Testis (tissue), 3 donors: ENCODE data around the gene OR5H14. TPM values are rescaled to one million over a fixed set of nuclear protein-coding genes. Genes with fewer than 3 reads are reported as not detected.
"Not testable (repeated sequence)": the region's sequence is repeated elsewhere in the genome, so short reads cannot be mapped to it uniquely, and the experiment has no call there.

Source experiments
- DNase-seq: peaks from one replicate; pipeline ENCODE4 v3.0.0-alpha.2; 2019
- H3K27ac ChIP-seq, 2 donors: fragments of 200-600 bp; sonication (generic); one replicate each; pipeline ENCODE4 v1.5.1; 2019
- H3K27me3 ChIP-seq: fragments of 200-600 bp; sonication (generic); one replicate; pipeline ENCODE4 v1.5.1; 2019
- H3K36me3 ChIP-seq: fragments of 200-600 bp; sonication (generic); one replicate; pipeline ENCODE4 v1.5.1; 2017; ENCODE audit warnings: low read depth; ENCODE audit errors: missing control alignments
- H3K4me1 ChIP-seq: fragments of 200-600 bp; sonication (generic); one replicate; pipeline ENCODE4 v1.5.1; 2019
- H3K4me3 ChIP-seq, 2 donors: fragments of 200-600 bp; sonication (generic); one replicate each; pipeline ENCODE4 v1.5.1; 2017 to 2019
- H3K9me3 ChIP-seq: fragments of 200-600 bp; sonication (generic); one replicate; pipeline ENCODE4 v1.5.1; 2017
- POLR2A ChIP-seq: fragments of 450-650 bp; IDR thresholded peaks from one replicate; pipeline ENCODE4 v1.6.1; 2017; ENCODE audit warnings: antibody characterized with exemption, mild to moderate bottlenecking, moderate library complexity
- WGBS, 2 donors: methylation state at CpG; one replicate each; pipeline ENCODE4 v1.1.5; 2018; 5-methylcytosine and 5-hydroxymethylcytosine counted together
- intact Hi-C: fragments of 100-400 bp; cut with DNase I; formaldehyde crosslinking; loops from one replicate; pipeline ENCODE4 v1.15.1; 2023; ENCODE audit warnings: low total_unique reads
- polyA plus RNA-seq: library from polyadenylated mRNA; stranded (reverse); fragments of 350-450 nt; fragmentation: Illumina TruSeq; extraction: RNeasy Lipid Tissue Mini Kit (QIAGEN cat#74804); gene quantifications from one replicate; pipeline ENCODE4 v1.2.3, GENCODE V29; 2014; ENCODE audit warnings: low read depth, low replicate concordance; ENCODE audit not compliant: insufficient read depth
- total RNA-seq, 2 donors: library from RNA; depleted of rRNA; stranded (reverse); fragments of >200 nt; gene quantifications; one replicate each; pipeline ENCODE4 v1.2.3, GENCODE V29; 2016
- TF ChIP-seq, protein P1 (sequence below), 3 experiments: fragments of 450-650 bp in 2 of 3; fragments of 200-600 bp in 1 of 3; sonication (generic) in 1 of 3; IDR thresholded peaks; one replicate each; pipeline ENCODE4 v1.5.1; 2016 to 2019; ENCODE audit warnings: antibody characterized with exemption in 3 of 3, mild to moderate bottlenecking in 2 of 3, moderate library complexity in 1 of 3

Gene OR5H14
- total and polyA plus RNA-seq, 3 donors from 2014 or later: 0.06 to 0.41 (median 0.16) TPM

DNA sequence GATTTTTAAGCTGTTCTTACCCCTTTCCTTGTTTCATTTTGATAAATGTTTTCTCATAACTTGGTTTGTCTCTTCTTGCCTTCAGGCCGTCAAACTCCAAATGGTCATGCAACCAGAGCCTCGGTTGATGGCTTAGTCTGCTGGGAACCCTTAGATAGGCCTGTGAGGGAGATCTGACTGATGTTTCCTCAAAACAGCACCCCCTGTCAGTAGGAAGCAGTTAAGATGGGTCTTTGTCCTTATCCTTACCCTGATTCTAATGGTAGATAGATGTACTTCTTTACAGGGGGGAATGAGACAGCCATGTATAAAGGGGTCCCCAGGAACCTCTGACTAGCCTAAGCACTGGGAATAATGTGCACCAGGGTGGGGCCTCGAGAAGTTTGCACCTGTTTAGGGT is 33.0 kb upstream of the OR5H14 start:
- no peak overlapping the region for H3K27ac ChIP-seq
- H3K4me1 ChIP-seq: no peaks in the 10 kb centered on the region
- no peak for TF ChIP-seq POLR2A
- intact Hi-C loops: no loop called here
- no peak for DNase-seq
- WGBS, 2 donors: 76 to 79% methylated on average over 3 of the region's 3 CpGs
- H3K4me3 ChIP-seq: no peak overlapping the region
- H3K9me3 ChIP-seq: no peaks in the 10 kb centered on the region
- H3K36me3 ChIP-seq: no peaks in the 10 kb centered on the region
- no peaks in the 10 kb centered on the region for H3K27me3 ChIP-seq

DNA sequence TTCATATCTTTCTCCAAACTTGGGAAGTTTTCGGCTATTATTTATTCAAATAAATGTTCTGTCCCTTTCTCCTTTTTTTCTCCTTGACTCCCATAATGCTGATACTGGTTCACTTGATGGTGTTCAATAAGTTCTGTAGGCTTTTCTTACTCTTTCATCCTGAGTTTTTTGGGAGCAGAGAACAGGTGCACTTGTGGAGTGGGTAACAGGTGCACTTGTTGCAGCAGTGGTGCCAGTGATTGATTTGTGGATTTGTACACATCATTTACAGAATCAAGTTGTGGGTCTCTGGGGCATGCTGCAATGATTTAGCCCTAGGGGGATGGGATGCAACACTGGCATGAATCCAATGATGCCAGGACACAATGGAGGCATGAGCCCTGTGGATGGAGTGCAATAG is 31.6 kb upstream of the OR5H14 start:
- TF ChIP-seq, protein P1, sequence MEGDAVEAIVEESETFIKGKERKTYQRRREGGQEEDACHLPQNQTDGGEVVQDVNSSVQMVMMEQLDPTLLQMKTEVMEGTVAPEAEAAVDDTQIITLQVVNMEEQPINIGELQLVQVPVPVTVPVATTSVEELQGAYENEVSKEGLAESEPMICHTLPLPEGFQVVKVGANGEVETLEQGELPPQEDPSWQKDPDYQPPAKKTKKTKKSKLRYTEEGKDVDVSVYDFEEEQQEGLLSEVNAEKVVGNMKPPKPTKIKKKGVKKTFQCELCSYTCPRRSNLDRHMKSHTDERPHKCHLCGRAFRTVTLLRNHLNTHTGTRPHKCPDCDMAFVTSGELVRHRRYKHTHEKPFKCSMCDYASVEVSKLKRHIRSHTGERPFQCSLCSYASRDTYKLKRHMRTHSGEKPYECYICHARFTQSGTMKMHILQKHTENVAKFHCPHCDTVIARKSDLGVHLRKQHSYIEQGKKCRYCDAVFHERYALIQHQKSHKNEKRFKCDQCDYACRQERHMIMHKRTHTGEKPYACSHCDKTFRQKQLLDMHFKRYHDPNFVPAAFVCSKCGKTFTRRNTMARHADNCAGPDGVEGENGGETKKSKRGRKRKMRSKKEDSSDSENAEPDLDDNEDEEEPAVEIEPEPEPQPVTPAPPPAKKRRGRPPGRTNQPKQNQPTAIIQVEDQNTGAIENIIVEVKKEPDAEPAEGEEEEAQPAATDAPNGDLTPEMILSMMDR (IDR thresholded peaks at IDR 0.05): no peak
- no peak for TF ChIP-seq POLR2A
- Histone ChIP-seq H3K4me3 (no peak overlapping the region), H3K36me3 (no peaks in the 10 kb centered on the region), H3K4me1 (no peaks in the 10 kb centered on the region), H3K9me3 (no peaks in the 10 kb centered on the region), H3K27ac (no peak overlapping the region), H3K27me3 (no peaks in the 10 kb centered on the region)
- no peak for DNase-seq
- intact Hi-C loops: no loop called here
- 76 to 98% methylated on average over 1 of the region's 1 CpG for WGBS, 2 donors

DNA sequence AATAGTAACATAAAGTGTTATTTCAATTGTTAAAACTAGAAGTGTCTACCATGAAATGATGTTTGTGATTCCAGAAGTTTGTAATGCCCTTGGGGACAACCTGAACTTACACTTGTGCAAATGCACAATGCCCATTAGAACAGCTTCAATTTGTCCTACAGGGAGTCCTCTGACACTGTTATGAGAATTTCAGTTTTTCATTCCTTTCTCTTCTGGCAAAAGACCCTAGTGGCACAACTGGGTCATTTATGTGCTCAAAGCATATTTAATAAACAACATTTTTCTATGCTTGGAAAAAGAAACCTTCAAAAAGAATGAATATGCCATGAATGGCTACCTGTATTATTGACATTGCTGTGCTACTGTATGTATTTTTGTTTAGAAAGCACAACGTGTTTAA is 16.9 kb upstream of the OR5H14 start, which contains the start of gene OR5H1:
TSS of gene OR5H1 (plus strand) at position 301 of the 400 bp plus-strand sequence. CDS start 1,977 bp downstream, outside the sequence.
- 81 to 86% methylated on average over 1 of the region's 1 CpG for WGBS, 2 donors
- no peak for DNase-seq
- intact Hi-C loops: no loop called here

DNA sequence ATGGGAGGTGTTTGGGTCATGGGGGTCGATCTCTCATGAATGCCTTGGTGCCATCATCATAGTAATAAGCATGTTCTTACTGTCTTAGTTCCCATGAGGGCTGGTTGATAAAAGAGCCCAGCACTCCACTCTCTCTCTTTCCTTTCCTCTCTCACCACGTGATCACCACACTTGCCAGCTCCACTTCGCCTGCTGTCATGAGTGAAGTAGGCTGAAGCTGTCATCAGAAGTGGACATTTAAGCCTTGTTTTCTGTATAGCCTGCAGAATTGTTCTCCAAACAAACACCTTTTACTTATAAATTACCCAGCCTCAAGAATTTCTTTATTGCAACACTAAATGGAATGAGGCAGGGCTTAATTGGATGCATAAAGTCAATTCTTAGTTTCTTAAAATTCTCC is 10.6 kb upstream of the OR5H14 start:
- no peaks in the 10 kb centered on the region for H3K36me3 ChIP-seq
- H3K27me3 ChIP-seq: no peaks in the 10 kb centered on the region
- H3K9me3 ChIP-seq: no peaks in the 10 kb centered on the region
- no peaks in the 10 kb centered on the region for H3K4me1 ChIP-seq
- 61 to 74% methylated on average over 3 of the region's 3 CpGs for WGBS, 2 donors
- no peak overlapping the region for H3K4me3 ChIP-seq
- no peak for DNase-seq
- TF ChIP-seq, protein P1 (IDR thresholded peaks at IDR 0.05): no peak
- TF ChIP-seq POLR2A: no peak
- no peak overlapping the region for H3K27ac ChIP-seq
- intact Hi-C loops: no loop called here

More for the DNA sequence above, 16.9 kb upstream of the OR5H14 start, which contains the start of gene OR5H1:
- Histone ChIP-seq H3K9me3 (no peaks in the 10 kb centered on the region), H3K4me3 (no peak within 1 kb of the TSS), H3K36me3 (no peaks in the 10 kb centered on the region), H3K4me1 (no peaks in the 10 kb centered on the region), H3K27ac (no peak within 1 kb of the TSS), H3K27me3 (no peaks in the 10 kb centered on the region)
- TF ChIP-seq POLR2A: no peak
- TF ChIP-seq, protein P1 (IDR thresholded peaks at IDR 0.05): no peak

DNA sequence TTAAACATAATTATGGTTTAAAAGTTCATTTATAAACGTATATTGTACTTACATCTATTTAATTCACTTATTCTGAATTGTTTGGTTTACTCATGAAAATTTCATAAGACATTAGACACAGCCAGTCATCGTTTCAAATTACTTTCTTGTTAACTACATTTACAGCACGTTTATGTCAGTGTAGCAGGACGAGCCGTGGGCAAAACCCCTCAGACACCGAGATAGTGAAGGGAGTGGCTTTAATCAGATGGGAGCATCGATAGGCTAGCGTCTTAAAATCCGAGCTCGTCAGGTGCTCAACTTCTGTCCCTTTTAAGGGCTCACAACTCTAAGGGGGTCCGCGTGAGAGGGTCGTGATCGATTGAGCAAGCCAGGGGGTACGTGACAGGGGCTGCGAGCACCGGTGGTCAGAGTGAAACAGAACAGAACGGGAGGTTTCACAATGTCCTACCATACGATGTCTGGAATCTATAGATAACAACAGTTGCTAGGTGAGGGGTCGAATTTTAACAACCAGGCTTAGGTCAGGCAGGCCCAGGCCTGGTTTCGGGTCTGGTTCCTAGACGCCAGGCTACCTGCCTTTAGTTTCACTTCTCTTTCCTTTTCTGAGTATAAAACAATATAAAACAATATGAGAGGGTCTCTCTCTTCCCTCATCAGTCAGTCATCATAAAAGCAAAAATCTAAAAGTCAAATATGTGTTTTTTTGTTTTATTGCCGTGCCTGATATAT is 9.3 kb upstream of the OR5H14 start:
- not testable (repeated sequence) for DNase-seq

DNA sequence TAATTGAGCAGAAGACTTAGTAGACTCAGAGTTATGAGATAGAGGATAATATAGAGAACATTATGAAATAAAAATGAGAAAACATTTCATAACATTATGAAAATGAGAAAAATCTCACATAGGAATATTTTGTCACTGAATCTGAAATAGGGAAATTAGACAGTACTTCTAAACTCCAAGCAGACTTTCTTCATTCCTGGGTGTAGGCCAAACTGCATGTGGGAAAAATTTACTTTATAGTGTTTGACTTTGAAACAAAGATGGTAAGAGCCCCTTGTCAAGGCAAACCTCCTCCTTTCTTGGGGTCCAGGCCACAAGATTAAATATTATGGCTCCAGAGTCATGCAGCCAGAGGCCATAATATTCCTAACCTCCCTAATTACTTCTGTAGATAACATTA is 6.7 kb upstream of the OR5H14 start:
- Histone ChIP-seq H3K4me3 (no peak overlapping the region), H3K4me1 (no peaks in the 10 kb centered on the region), H3K36me3 (no peaks in the 10 kb centered on the region), H3K27me3 (no peaks in the 10 kb centered on the region), H3K9me3 (no peaks in the 10 kb centered on the region), H3K27ac (no peak overlapping the region)
- DNase-seq: no peak
- TF ChIP-seq POLR2A: no peak
- TF ChIP-seq, protein P1 (IDR thresholded peaks at IDR 0.05): no peak
- intact Hi-C loops: loop anchor here (2.0 kb wide), 1 partner anchor 42 kb away; no protein-coding TSS in a partner anchor

More for the DNA sequence above, 9.3 kb upstream of the OR5H14 start:
- H3K4me3 ChIP-seq, H3K36me3 ChIP-seq, H3K27me3 ChIP-seq, H3K4me1 ChIP-seq, H3K9me3 ChIP-seq, intact Hi-C loops, H3K27ac ChIP-seq: not testable (repeated sequence)
- 65 to 73% methylated on average over 23 of the region's 23 CpGs for WGBS, 2 donors
